Large intestine (tissue), 3 donors: ENCODE measurements around the gene MIR17HG. TPM values are rescaled to one million over a fixed set of nuclear protein-coding genes. Genes with fewer than 3 reads are reported as not detected.

ENCODE experiments used
- DNase-seq, 2 donors: peaks; one replicate each; pipeline versions ENCODE4 v3.0.0 to v3.0.0-alpha.2; 2013
- H3K27ac ChIP-seq: one replicate; pipeline ENCODE4 v1.5.1; 2013; ENCODE audit warnings: low read length
- H3K27me3 ChIP-seq: 2 replicates; pipeline ENCODE4 v1.6.1; 2013; ENCODE audit warnings: low read length; ENCODE audit not compliant: control insufficient read depth, insufficient read depth
- H3K36me3 ChIP-seq: 2 replicates; pipeline ENCODE4 v1.6.1; 2013; ENCODE audit warnings: low read length; ENCODE audit not compliant: control insufficient read depth, insufficient read depth
- H3K4me1 ChIP-seq: one replicate; pipeline ENCODE4 v1.6.1; 2013; ENCODE audit warnings: low read length; ENCODE audit not compliant: control insufficient read depth, insufficient read depth
- H3K4me3 ChIP-seq: one replicate; pipeline ENCODE4 v1.5.1; 2013; ENCODE audit warnings: low read length
- H3K9me3 ChIP-seq: one replicate; pipeline ENCODE4 v1.6.1; 2013; ENCODE audit warnings: mild to moderate bottlenecking, low read depth, low read length, moderate library complexity; ENCODE audit not compliant: control insufficient read depth
- WGBS: methylation state at CpG from one replicate; pipeline ENCODE4 v1.1.5; 2013; ENCODE audit warnings: low lambda C conversion rate; ENCODE audit not compliant: insufficient coverage; 5-methylcytosine and 5-hydroxymethylcytosine counted together
- polyA plus RNA-seq: library from polyadenylated mRNA; unstranded; fragments of 120-200 nt; gene quantifications from one replicate; pipeline ENCODE4 v1.2.1, GENCODE V29; 2013

Gene MIR17HG
- polyA plus RNA-seq, 1 donor: 8.9 TPM

- Histone ChIP-seq H3K9me3 (no peaks in the 10 kb centered on the region), H3K36me3 (no peaks in the 10 kb centered on the region), H3K27me3 (no peaks in the 10 kb centered on the region), H3K4me3 (no peak overlapping the region), H3K4me1 (no peaks in the 10 kb centered on the region), H3K27ac (no peak overlapping the region)
- no peak for DNase-seq
- WGBS: no CpG with 5 or more reads among the region's 1 CpG
These were observed 15.4 kb downstream of the MIR17HG start for GRCh38 chr13:91362908-91363307.

GRCh38 chr13:91368101-91368500 lies 20.6 kb downstream of the MIR17HG start:
- Histone ChIP-seq H3K4me3 (no peak overlapping the region), H3K4me1 (peaks cover 4% of the 10 kb centered on the region), H3K36me3 (no peaks in the 10 kb centered on the region), H3K27me3 (no peaks in the 10 kb centered on the region), H3K27ac (no peak overlapping the region), H3K9me3 (no peaks in the 10 kb centered on the region)
- DNase-seq: no peak
- WGBS: 100% methylated on average over 1 of the region's 1 CpG

GRCh38 chr13:91368676-91369440 lies 21.4 kb downstream of the MIR17HG start:
- no peak overlapping the region for H3K27ac ChIP-seq
- DNase-seq: no peak
- no CpG with 5 or more reads among the region's 3 CpGs for WGBS
- H3K27me3 ChIP-seq: no peaks in the 10 kb centered on the region
- no peaks in the 10 kb centered on the region for H3K36me3 ChIP-seq
- H3K4me3 ChIP-seq: no peak overlapping the region
- H3K4me1 ChIP-seq: peaks cover 4% of the 10 kb centered on the region
- no peaks in the 10 kb centered on the region for H3K9me3 ChIP-seq

GRCh38 chr13:91369441-91369831 lies 21.9 kb downstream of the MIR17HG start:
- Histone ChIP-seq H3K4me3 (no peak overlapping the region), H3K27ac (no peak overlapping the region), H3K9me3 (no peaks in the 10 kb centered on the region), H3K27me3 (no peaks in the 10 kb centered on the region), H3K36me3 (no peaks in the 10 kb centered on the region), H3K4me1 (peaks cover 4% of the 10 kb centered on the region)
- no peak for DNase-seq
- 79% methylated on average over 2 of the region's 3 CpGs for WGBS

- H3K4me1 ChIP-seq: peaks cover 4% of the 10 kb centered on the region
- no peaks in the 10 kb centered on the region for H3K36me3 ChIP-seq
- WGBS: 100% methylated on average over 1 of the region's 2 CpGs
- no peaks in the 10 kb centered on the region for H3K27me3 ChIP-seq
- DNase-seq: no peak
- no peaks in the 10 kb centered on the region for H3K9me3 ChIP-seq
- no peak overlapping the region for H3K4me3 ChIP-seq
- H3K27ac ChIP-seq: no peak overlapping the region
These were observed 23.0 kb downstream of the MIR17HG start for GRCh38 chr13:91370501-91370900.

GRCh38 chr13:91372911-91373310 lies 25.4 kb downstream of the MIR17HG start:
- Histone ChIP-seq H3K4me3 (no peak overlapping the region), H3K27ac (peak overlapping the region; percentile 60), H3K36me3 (no peaks in the 10 kb centered on the region), H3K27me3 (no peaks in the 10 kb centered on the region), H3K9me3 (no peaks in the 10 kb centered on the region), H3K4me1 (peaks cover 4% of the 10 kb centered on the region)
- 80% methylated on average over 1 of the region's 3 CpGs for WGBS
- DNase-seq: peak; percentile 43 to 72

GRCh38 chr13:91375116-91375729 lies 27.7 kb downstream of the MIR17HG start:
- Histone ChIP-seq H3K27ac (no peak overlapping the region), H3K9me3 (no peaks in the 10 kb centered on the region), H3K4me1 (peaks cover 4% of the 10 kb centered on the region), H3K4me3 (no peak overlapping the region), H3K36me3 (no peaks in the 10 kb centered on the region), H3K27me3 (no peaks in the 10 kb centered on the region)
- WGBS: no CpG with 5 or more reads among the region's 4 CpGs
- DNase-seq: no peak

- Histone ChIP-seq H3K36me3 (no peaks in the 10 kb centered on the region), H3K27ac (no peak overlapping the region), H3K27me3 (peaks cover 2% of the 10 kb centered on the region), H3K4me3 (no peak overlapping the region), H3K4me1 (no peaks in the 10 kb centered on the region), H3K9me3 (no peaks in the 10 kb centered on the region)
- no peak for DNase-seq
These were observed 33.9 kb downstream of the MIR17HG start for GRCh38 chr13:91381371-91381770.

- peaks cover 4% of the 10 kb centered on the region for H3K27me3 ChIP-seq
- no peaks in the 10 kb centered on the region for H3K36me3 ChIP-seq
- no peak for DNase-seq
- WGBS: 90% methylated on average over 4 of the region's 4 CpGs
- no peak overlapping the region for H3K4me3 ChIP-seq
- no peaks in the 10 kb centered on the region for H3K4me1 ChIP-seq
- no peaks in the 10 kb centered on the region for H3K9me3 ChIP-seq
- H3K27ac ChIP-seq: no peak overlapping the region
These were observed 36.3 kb downstream of the MIR17HG start for GRCh38 chr13:91383836-91384235.

- no peaks in the 10 kb centered on the region for H3K9me3 ChIP-seq
- no peak overlapping the region for H3K27ac ChIP-seq
- DNase-seq: no peak
- no peak overlapping the region for H3K4me3 ChIP-seq
- H3K27me3 ChIP-seq: peaks cover 4% of the 10 kb centered on the region
- 63% methylated on average over 1 of the region's 2 CpGs for WGBS
- H3K36me3 ChIP-seq: no peaks in the 10 kb centered on the region
- no peaks in the 10 kb centered on the region for H3K4me1 ChIP-seq
These were observed 37.4 kb downstream of the MIR17HG start for GRCh38 chr13:91384896-91385295.

DNA sequence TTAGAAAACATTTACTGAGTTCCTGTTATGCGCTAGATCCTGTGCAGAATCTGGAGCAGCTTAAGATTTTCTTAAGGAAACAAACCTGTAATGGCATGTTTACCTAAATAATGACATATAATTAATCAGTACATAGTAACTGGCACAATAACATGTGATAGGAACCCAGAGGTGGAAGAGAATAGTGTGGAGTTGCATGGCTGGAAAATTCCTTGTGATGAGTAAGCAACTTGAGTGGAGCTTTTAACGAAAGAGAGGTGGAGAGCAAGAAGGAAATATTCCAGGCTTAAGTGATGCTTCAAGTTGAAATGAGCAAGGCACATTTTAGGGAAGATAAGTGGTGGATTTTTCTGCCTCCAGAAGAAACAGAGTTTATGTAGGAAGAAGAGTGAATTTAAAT lies 41.7 kb downstream of the MIR17HG start:
- H3K9me3 ChIP-seq: no peaks in the 10 kb centered on the region
- no peak overlapping the region for H3K27ac ChIP-seq
- no peaks in the 10 kb centered on the region for H3K4me1 ChIP-seq
- H3K27me3 ChIP-seq: peaks cover 9% of the 10 kb centered on the region
- H3K4me3 ChIP-seq: no peak overlapping the region
- no peaks in the 10 kb centered on the region for H3K36me3 ChIP-seq
- WGBS: no CpG with 5 or more reads among the region's 2 CpGs
- no peak for DNase-seq
